GM21515 (cell line): ENCODE data around the gene COPS9.

Experiments used
- ATAC-seq: cut with Tn5 transposase; IDR thresholded peaks from one replicate; pipeline ENCODE4 v1.9.1; 2021; ENCODE audit not compliant: unreplicated experiment

The COPS9 gene

GRCh38 chr2:240166761-240167587, 30.9 kb upstream of the COPS9 start:
- ATAC-seq: no peak

DNA sequence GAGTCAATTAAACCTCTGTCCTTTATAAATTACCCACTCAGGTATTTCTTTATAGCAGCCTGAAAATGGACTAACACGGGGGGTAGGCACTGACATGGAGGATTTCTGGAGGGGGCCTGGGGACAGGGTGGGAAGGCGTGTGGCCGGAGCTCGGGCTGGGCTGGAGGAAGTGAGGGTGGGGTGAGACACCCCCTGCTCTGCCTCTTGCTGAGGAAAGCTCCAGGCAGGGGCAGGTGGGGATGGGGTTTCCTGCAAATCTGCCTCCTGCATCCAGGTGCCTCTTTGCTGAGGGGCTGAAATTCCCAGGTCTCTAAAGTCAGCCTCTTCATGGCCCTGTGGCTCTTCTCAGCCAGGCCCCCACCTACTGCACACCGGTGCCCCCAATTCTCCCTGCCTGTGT, 30.1 kb upstream of the COPS9 start:
- ATAC-seq: no peak

DNA sequence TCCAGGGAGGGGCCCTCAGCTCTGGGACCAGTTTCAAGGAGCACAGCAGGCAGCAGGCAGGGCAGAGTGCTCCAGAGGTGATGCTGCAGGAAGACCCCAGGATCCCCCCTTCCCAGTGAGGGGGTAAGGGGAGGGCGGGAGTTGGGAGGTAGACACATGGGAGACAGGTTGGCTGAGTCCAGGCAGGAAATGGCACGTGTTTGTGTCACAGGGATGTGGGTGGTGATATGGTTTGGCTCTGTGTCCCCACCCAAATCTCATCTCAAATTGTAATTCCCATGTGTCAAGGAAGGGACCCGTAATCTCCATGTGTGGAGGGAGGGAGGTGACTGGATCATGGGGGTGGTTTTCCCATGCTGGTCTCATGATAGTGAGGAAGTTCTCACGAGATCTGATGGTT, 29.6 kb upstream of the COPS9 start:
- no peak for ATAC-seq

GRCh38 chr2:240165034-240165433, 28.9 kb upstream of the COPS9 start:
- no peak for ATAC-seq

GRCh38 chr2:240164586-240164985, 28.5 kb upstream of the COPS9 start:
- ATAC-seq: no peak

- no peak for ATAC-seq
Observed at GRCh38 chr2:240163844-240164574, 27.9 kb upstream of the COPS9 start.

DNA sequence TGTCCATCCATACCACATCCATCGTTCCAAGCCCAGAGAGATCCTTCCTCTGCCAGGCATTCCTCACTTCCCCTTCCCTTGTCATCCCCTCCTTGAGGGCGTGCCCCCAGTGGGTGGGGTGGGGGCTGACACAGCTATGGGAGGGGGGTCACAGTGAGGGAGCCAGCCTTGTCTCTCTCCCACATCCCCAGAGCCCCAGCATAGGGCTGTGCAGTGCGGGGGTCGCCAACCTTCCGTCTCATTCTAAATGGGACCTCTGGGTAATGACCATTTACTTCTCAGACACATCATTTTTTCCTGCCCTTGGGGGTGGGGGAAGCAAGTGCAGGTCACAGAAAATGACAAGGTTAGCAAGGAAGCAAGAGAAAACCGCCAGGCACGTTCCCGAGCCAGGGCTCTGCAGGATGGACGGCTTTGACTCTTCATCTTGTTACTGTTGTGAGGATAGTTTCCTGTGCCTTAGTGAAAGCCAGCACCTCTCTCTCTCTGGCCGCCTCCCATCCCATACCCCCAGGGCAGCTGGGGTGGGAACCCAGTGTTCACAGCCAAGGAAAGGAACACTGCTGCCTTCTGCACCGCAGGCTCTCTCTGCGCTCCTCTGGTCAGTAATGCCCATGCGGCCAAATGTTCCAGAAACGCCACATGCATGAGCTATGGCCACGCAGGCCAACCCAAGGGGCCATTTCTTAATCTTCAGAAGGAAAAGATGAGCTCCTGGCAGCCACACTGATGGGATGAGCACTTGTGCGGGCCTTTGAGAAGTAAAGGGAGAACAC, 27.0 kb upstream of the COPS9 start:
- ATAC-seq: no peak

DNA sequence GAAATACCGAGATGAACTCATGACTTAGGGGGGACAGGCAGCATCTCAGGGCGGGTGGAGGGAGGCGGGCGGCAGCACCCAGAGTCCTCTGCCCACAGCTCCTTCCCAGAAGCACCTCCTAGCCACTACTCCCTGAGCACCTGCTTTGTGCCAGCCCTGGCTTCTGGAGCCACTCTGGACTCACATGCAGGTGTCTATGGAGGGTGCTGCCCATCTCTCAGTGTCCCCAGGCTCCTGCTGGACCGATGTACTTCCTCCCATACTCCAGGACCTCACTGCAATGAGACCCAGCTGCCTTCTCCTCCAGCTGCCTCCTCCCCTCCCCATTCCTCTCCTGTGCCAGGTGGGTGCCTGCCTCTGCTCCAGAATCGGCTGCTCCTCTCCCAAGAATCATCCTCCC, 26.4 kb upstream of the COPS9 start:
- no peak for ATAC-seq

DNA sequence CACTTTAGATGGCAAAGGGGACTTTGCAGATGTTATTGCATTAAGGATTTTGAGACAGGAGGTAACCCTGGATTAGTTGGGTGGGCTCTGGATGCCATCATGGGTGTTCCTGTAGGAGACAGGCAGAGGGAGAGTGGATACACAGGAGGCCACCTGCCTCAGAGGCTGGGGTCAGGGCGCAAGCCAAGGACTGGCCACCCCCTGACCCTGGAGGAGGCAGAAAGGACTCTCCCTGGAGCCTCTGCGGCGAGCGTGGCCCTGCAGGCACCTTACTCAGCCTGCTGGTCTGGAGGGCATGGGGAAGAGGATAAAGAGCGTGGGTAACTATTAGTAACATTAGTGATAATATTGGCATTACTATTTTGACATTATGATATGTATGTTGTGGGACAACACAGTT, 25.9 kb upstream of the COPS9 start:
- ATAC-seq: no peak

GRCh38 chr2:240161087-240161750, 25.1 kb upstream of the COPS9 start:
- ATAC-seq: no peak

DNA sequence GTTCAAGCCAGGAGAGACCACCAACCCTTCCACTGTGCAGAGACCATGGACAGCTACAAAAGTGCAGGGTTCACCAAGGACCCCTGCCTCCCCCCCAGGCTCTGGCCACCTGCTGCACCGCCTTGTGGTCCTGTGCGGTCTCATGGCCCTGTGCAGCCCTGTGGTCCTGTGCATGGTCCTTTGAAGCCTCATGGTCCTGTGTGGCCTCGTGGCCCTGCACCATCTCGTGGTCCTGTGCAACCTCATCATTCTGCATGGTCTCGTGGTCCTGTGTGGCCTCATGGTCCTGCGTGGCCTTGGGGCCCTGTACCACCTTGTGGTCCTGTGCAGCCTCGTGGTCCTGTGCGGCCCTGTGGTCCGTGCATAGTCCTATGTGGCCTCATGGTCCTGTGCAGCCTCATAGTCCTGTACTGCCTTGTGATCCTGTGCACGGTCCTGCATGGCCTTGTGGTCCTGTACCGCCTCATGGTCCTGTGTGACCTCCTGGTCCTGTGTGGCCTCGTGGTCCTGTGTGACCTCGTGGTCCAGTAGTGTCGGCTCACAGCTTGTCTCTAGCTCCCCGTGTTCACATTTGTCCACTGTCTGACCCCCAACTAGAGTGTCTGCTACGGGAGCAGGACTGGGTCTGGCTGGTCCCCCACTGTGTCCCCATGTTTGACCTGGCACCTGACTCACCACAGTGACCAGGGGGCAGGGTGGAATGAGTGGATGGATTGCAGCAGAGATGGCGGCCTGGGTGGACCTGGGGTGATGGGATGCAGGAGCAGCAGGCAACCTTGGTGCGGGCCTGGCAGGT, 24.4 kb upstream of the COPS9 start:
- ATAC-seq: no peak

DNA sequence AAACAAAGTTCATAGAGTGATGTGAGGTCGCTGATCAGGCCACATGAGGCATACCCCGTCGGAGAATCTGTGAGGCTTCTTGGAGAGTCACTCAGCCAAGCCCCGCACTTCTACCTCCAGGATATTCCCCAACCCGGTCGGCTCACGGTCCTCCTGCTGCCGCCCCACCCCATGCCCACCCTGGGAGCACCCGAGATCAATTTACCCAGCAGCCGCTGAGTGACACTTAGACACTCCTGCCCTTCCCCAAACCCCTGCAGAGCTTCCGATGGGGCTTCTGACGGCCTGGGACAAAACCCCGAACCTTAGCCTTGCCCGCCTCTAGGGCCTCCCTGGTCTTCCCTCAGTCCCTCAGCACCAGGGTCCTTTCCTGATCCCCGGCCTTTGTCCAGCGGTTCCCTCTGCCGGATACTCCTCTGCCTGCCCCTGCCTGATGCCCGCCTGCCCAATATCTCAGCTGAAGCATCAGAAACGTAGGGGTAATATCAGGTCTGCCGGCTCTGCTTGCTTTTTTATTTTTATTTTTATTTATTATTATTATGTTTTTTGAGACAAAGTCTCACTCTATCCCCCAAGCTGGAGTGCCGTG, 23.2 kb upstream of the COPS9 start:
- no peak for ATAC-seq

GRCh38 chr2:240157147-240157470, 21.0 kb upstream of the COPS9 start:
- no peak for ATAC-seq

DNA sequence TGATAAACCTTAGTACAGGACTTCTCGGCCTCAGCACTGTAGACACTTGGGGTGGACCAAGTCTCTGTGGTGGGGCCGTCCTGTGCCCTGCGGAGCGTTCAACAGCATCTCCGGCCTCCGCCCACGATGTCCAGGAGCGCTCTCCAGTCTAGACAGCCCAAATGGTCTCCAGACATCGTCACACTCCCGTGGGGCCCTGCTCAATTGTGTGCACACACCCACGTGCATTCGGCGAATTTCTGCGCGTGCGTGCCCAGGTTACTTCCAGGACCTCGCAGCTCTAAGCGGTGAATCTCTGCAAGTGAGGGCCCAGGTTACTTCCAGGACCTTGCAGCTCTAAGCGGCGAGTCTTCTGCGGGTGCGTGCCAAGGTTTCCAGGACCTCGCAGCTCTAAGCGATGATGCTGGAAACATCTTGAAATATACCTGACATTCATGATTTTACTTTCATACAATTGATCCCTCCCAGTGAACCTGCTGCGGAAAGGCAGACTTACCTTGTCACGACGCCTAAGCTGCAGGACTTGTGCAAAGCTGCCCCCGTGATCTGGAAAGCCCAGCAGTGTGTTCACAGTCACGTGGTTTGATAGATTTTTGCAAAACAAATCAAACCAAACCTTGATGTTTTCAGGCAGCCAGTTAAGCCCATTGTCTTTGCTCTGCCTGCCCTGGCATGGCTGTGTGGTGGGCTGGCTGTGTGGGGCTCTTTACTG, 20.5 kb upstream of the COPS9 start:
- no peak for ATAC-seq

DNA sequence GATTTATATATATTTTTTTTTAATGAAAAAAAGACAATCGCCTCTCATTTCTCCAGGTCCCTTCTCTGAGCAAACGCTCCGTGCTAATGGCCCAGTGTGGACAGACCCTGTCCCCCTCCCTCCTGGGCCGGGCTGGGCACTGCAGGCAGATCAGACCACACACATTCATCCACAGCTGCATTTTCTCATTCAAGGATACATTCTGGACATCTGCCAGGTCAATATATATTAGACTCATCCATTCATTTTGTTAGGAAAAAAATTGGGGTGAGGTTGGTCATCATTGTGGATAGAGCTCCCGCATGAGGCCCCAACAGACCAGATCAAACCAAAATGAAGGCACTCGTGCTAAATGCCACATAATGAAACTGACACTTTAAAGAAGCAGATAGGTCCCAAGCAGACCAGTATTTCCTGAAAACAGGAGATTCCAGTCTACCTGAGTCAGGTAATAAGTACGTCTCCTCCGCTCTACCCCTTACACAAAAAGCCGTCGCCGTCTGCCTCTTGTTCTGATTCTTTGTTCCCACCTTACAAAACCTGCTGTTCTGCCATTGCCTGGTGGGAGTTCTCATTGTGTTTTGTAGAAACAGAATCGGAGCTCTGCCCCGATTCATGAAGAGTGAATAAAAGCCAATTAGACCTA, 19.8 kb upstream of the COPS9 start:
- no peak for ATAC-seq

DNA sequence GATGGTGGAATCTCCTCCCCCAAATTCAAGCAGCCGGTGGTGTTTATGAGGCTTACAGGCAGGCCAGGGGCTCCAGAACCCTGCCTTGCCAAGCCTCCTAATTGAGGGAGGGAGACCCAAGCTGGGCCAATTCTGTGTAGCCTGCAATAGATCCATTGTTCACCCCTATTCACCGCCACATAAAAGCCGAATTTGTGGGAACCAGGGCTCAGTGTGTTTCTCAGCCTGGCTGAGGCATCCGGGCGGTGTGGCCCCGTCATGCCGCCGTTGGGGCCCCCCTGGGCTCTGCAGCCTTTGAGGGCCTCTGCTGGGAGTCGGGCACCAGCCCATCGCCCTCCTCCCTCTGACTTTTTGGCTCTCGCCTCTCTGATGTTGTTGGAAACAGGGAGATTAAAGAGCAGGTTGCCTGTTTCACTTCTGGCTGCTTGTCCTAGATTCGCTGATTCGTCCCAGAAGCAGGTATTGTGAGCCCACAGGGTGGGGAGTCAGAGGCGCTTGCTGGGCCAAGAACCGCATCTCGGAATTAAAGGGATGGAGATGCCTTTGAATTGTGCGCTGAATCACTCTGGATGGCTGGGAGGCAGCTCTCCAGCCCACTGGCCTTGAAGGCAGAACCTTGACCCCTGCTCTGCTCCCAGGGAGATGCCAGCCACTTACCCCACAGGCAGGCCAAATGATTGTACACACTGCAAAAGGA, 19.1 kb upstream of the COPS9 start:
- no peak for ATAC-seq

DNA sequence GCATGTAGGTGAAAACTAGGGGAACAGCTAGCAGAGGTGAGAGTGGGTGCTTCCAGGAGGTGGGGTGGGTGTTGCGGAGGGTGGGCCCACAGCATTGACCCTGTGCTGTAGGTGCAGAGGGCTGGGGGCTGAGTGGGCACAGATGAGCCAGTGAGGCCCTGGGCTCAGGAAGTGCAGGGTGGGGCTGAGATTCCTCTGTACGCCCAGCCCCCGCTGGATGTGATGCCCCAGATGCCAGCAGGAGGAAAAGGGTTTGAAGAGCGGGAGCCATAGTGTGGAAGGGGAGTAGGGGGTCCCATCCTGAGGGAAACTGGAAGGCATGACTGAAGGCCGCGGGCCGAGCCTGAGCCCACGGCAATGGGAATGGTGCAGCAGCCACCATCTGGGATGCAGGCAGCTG, 18.5 kb upstream of the COPS9 start:
- no peak for ATAC-seq

- ATAC-seq: no peak
Observed at GRCh38 chr2:240153418-240153817, 17.3 kb upstream of the COPS9 start.
